ENCODE data around the gene COX7B2. TPM values are rescaled to one million over a fixed set of nuclear protein-coding genes. Genes with fewer than 3 reads are reported as not detected.

COX7B2 gene
- total and polyA plus RNA-seq, 2 of the 4 experiments (the other 2 are of a cell fraction): not detected

- POLR2A ChIA-PET (ENCODE audit: unreplicated experiment): no interaction called here
- CTCF ChIA-PET: no interaction called here
- no peak overlapping the region for H2AK9ac ChIP-seq (replicated peaks; ENCODE audit: low read depth, low read length, poor library complexity)
- H2BK20ac ChIP-seq (ENCODE audit: low read depth, low read length): peak overlapping the region; percentile 4; the same call in 1 of the 2 replicates
- no peaks in the 10 kb centered on the region for H3K9me3 ChIP-seq (ENCODE audit: control insufficient read depth, insufficient read depth, low read length)
- intact Hi-C loops (cut with micrococcal nuclease): no loop called here
- no peaks in the 10 kb centered on the region for H3K27me3 ChIP-seq (ENCODE audit: control insufficient read depth, insufficient read depth, low read length)
- H4K20me1 ChIP-seq (ENCODE audit: insufficient read depth, low read length): no peaks in the 10 kb centered on the region
- no peak overlapping the region for H2BK120ac ChIP-seq (ENCODE audit: low read depth, low read length)
- 100% methylated on average over 1 of the region's 2 CpGs; no CpG with 5 or more reads in 1 of the 2 experiments for WGBS, 2 experiments (ENCODE audit: extremely low coverage in 2 of 2, insufficient read length in 1 of 2)
- no peak overlapping the region for H3K4ac ChIP-seq (ENCODE audit: low read depth, low read length)
- ATAC-seq (ENCODE audit: low read depth) (no peak), DNase-seq (no peak)
- no peak overlapping the region for H4K5ac ChIP-seq (ENCODE audit: low read depth, low read length)
- no peak overlapping the region for H4K8ac ChIP-seq (ENCODE audit: low read depth in 2 of 2, low read length in 2 of 2)
- no peaks in the 10 kb centered on the region for H3K36me3 ChIP-seq (ENCODE audit: control insufficient read depth, insufficient read depth, low read length)
- no TSS peak for BruUV-seq (replicated peaks)
- no peak overlapping the region for H3K18ac ChIP-seq (ENCODE audit: low read depth, low read length)
- H4K91ac ChIP-seq (ENCODE audit: insufficient read depth, low read depth, low read length): no peak overlapping the region
- TF ChIP-seq, protein P1, sequence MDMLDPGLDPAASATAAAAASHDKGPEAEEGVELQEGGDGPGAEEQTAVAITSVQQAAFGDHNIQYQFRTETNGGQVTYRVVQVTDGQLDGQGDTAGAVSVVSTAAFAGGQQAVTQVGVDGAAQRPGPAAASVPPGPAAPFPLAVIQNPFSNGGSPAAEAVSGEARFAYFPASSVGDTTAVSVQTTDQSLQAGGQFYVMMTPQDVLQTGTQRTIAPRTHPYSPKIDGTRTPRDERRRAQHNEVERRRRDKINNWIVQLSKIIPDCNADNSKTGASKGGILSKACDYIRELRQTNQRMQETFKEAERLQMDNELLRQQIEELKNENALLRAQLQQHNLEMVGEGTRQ (IDR thresholded peaks at IDR 0.05; ENCODE audit: low read depth, low read length): no peak
- TF ChIP-seq POLR2A (IDR thresholded peaks at IDR 0.05; ENCODE audit: low read depth, low read length) (no peak), FOS (IDR thresholded peaks at IDR 0.05; ENCODE audit: low read depth, low read length) (no peak), SMC3 (IDR thresholded peaks at IDR 0.05; ENCODE audit: low read depth, low read length) (no peak), RAD21 (IDR thresholded peaks at IDR 0.05; ENCODE audit: low read length) (no peak), CHD1 (IDR thresholded peaks at IDR 0.05; ENCODE audit: low read depth, low read length) (no peak), MXI1 (IDR thresholded peaks at IDR 0.05; ENCODE audit: borderline replicate concordance, low read depth, low read length) (no peak), BHLHE40 (IDR thresholded peaks at IDR 0.05; ENCODE audit: low read depth, low read length) (no peak), NFE2L2 (IDR thresholded peaks at IDR 0.05; ENCODE audit: low read depth, low read length) (no peak), CEBPB (IDR thresholded peaks at IDR 0.05; ENCODE audit: low read depth, low read length) (no peak), MAFK (IDR thresholded peaks at IDR 0.05; ENCODE audit: low read depth, low read length) (no peak), MAZ (IDR thresholded peaks at IDR 0.05; ENCODE audit: borderline replicate concordance, low read depth, low read length) (no peak), ELK1 (IDR thresholded peaks at IDR 0.05; ENCODE audit: borderline replicate concordance, low read depth, low read length) (no peak), RFX5 (IDR thresholded peaks at IDR 0.05; ENCODE audit: low read depth, low read length) (no peak), RCOR1 (IDR thresholded peaks at IDR 0.05; ENCODE audit: insufficient replicate concordance, low read length) (no peak)
- TF ChIP-seq, protein P2, sequence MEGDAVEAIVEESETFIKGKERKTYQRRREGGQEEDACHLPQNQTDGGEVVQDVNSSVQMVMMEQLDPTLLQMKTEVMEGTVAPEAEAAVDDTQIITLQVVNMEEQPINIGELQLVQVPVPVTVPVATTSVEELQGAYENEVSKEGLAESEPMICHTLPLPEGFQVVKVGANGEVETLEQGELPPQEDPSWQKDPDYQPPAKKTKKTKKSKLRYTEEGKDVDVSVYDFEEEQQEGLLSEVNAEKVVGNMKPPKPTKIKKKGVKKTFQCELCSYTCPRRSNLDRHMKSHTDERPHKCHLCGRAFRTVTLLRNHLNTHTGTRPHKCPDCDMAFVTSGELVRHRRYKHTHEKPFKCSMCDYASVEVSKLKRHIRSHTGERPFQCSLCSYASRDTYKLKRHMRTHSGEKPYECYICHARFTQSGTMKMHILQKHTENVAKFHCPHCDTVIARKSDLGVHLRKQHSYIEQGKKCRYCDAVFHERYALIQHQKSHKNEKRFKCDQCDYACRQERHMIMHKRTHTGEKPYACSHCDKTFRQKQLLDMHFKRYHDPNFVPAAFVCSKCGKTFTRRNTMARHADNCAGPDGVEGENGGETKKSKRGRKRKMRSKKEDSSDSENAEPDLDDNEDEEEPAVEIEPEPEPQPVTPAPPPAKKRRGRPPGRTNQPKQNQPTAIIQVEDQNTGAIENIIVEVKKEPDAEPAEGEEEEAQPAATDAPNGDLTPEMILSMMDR (conservative IDR thresholded peaks at IDR 0.05; ENCODE audit: low read depth, low read length): no peak
- no peak overlapping the region for H2AK5ac ChIP-seq (ENCODE audit: low read depth, low read length)
- H3K9ac ChIP-seq (ENCODE audit: low read depth, low read length): no peak overlapping the region
- H3K79me1 ChIP-seq (ENCODE audit: low read depth in 1 of 2, low read length in 2 of 2): no peaks in the 10 kb centered on the region
- H3K4me1 ChIP-seq (ENCODE audit: control insufficient read depth, insufficient read depth, low read length): peaks cover 7% of the 10 kb centered on the region
- no peak overlapping the region for H2AFZ ChIP-seq (replicated peaks; ENCODE audit: low read length, poor library complexity)
- dilution Hi-C loops (cut with HindIII; ENCODE audit: low sequenced_read_pairs, unreplicated experiment): no loop called here
- in situ Hi-C loops (cut with MboI; ENCODE audit: low sequenced_read_pairs): loop anchor here (25.0 kb wide), 1 partner anchor 615 kb away; no protein-coding TSS in a partner anchor
- H2BK5ac ChIP-seq (ENCODE audit: low read depth, low read length, poor library complexity, severe bottlenecking): no peak overlapping the region
- H3K4me2 ChIP-seq (ENCODE audit: low read depth, low read length): no peak overlapping the region
- no peak overlapping the region for H3K14ac ChIP-seq (replicated peaks; ENCODE audit: low read depth, low read length)
- 0 out of 2 replicates have a peak, but pooled peaks cover 2% of the 10 kb centered on the region for H3K9me1 ChIP-seq (ENCODE audit: insufficient read depth, low read length)
- no peak overlapping the region for H2BK15ac ChIP-seq (ENCODE audit: low read depth, low read length)
- no peak overlapping the region for H3K4me3 ChIP-seq (ENCODE audit: insufficient read depth, low read depth, low read length)
- H3K27ac ChIP-seq (ENCODE audit: insufficient read depth, low read length): no peak overlapping the region
- no peak overlapping the region for H3K56ac ChIP-seq (ENCODE audit: extremely low read depth, insufficient read depth, low read length)
- H3K23ac ChIP-seq (ENCODE audit: low read depth, low read length): no peak overlapping the region
These were observed 38.5 kb upstream of the COX7B2 start for GRCh38 chr4:46947541-46947940.

Measured in IMR-90 (cell line).